Prostate gland (tissue), 2 donors: ENCODE measurements around the gene MLLT6.

Experiments
- POLR2A ChIP-seq: fragments of 450-650 bp; IDR thresholded peaks from one replicate; pipeline ENCODE4 v1.6.1; 2016; ENCODE audit warnings: antibody characterized with exemption, mild to moderate bottlenecking
- POLR2AphosphoS5 ChIP-seq: sonication (generic); formaldehyde crosslinking; IDR thresholded peaks from one replicate; pipeline ENCODE4 v1.6.1; 2017; ENCODE audit warnings: antibody characterized with exemption
- TF ChIP-seq, protein P1 (sequence below), 4 experiments: fragments of 200-600 bp in 2 of 4; fragments of 450-650 bp in 2 of 4; sonication (generic) in 2 of 4; IDR thresholded peaks; 1 replicate in 3 of 4; 2 replicates in 1 of 4; pipeline ENCODE4 v1.5.1; 2016 to 2019; ENCODE audit warnings: antibody characterized with exemption in 4 of 4, mild to moderate bottlenecking in 2 of 4, moderate library complexity in 2 of 4

- TF ChIP-seq, protein P1, sequence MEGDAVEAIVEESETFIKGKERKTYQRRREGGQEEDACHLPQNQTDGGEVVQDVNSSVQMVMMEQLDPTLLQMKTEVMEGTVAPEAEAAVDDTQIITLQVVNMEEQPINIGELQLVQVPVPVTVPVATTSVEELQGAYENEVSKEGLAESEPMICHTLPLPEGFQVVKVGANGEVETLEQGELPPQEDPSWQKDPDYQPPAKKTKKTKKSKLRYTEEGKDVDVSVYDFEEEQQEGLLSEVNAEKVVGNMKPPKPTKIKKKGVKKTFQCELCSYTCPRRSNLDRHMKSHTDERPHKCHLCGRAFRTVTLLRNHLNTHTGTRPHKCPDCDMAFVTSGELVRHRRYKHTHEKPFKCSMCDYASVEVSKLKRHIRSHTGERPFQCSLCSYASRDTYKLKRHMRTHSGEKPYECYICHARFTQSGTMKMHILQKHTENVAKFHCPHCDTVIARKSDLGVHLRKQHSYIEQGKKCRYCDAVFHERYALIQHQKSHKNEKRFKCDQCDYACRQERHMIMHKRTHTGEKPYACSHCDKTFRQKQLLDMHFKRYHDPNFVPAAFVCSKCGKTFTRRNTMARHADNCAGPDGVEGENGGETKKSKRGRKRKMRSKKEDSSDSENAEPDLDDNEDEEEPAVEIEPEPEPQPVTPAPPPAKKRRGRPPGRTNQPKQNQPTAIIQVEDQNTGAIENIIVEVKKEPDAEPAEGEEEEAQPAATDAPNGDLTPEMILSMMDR (IDR thresholded peaks at IDR 0.05) = no peak
- no peak for TF ChIP-seq POLR2A
- TF ChIP-seq POLR2AphosphoS5 = no peak
Measured at GRCh38 chr17:38731526-38732294, 26.6 kb downstream of the MLLT6 start.
